ENCODE data around the gene LAPTM5. TPM values are rescaled to one million over a fixed set of nuclear protein-coding genes. Genes with fewer than 3 reads are reported as not detected.
"Not testable (repeated sequence)": the region's sequence is repeated elsewhere in the genome, so short reads cannot be mapped to it uniquely, and the experiment has no call there.

Gene LAPTM5
- total and polyA plus RNA-seq, 2 donors = 20.4 to 99.9 TPM

GRCh38 chr1:30791868-30792267 lies 34.3 kb upstream of the LAPTM5 start:
- Histone ChIP-seq H3K4me3 (ENCODE audit: low read depth, low read length) (no peak overlapping the region), H3K4me1 (ENCODE audit: insufficient read depth) (no peaks in the 10 kb centered on the region), H3K27ac (ENCODE audit: low read depth) (no peak overlapping the region), H3K36me3 (ENCODE audit: insufficient read depth) (no peaks in the 10 kb centered on the region)
- DNase-seq (ENCODE audit: extremely low spot score) = no peak
- 84% methylated on average over 5 of the region's 5 CpGs for WGBS

- WGBS = 52% methylated on average over 5 of the region's 5 CpGs
- H3K4me1 ChIP-seq (ENCODE audit: insufficient read depth) = no peaks in the 10 kb centered on the region
- H3K27ac ChIP-seq (ENCODE audit: low read depth) = no peak overlapping the region
- no peak overlapping the region for H3K4me3 ChIP-seq (ENCODE audit: low read depth, low read length)
- no peak for DNase-seq (ENCODE audit: extremely low spot score)
- no peaks in the 10 kb centered on the region for H3K36me3 ChIP-seq (ENCODE audit: insufficient read depth)
Measured at GRCh38 chr1:30790850-30791778, 33.5 kb upstream of the LAPTM5 start.

DNA sequence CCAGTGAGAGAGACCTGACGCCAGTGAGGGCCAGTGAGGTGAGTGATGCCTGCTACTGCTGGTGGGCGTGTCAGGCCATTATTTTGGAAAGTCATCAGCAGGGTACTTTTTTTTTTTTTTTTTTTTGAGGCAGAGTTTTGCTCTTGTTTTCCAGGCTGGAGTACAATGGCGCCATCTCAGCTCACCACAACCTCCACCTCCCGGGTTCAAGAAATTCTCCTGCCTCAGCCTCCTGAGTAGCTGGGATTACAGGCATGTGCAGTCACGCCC lies 32.6 kb upstream of the LAPTM5 start:
- WGBS = 94% methylated on average over 5 of the region's 5 CpGs

DNA sequence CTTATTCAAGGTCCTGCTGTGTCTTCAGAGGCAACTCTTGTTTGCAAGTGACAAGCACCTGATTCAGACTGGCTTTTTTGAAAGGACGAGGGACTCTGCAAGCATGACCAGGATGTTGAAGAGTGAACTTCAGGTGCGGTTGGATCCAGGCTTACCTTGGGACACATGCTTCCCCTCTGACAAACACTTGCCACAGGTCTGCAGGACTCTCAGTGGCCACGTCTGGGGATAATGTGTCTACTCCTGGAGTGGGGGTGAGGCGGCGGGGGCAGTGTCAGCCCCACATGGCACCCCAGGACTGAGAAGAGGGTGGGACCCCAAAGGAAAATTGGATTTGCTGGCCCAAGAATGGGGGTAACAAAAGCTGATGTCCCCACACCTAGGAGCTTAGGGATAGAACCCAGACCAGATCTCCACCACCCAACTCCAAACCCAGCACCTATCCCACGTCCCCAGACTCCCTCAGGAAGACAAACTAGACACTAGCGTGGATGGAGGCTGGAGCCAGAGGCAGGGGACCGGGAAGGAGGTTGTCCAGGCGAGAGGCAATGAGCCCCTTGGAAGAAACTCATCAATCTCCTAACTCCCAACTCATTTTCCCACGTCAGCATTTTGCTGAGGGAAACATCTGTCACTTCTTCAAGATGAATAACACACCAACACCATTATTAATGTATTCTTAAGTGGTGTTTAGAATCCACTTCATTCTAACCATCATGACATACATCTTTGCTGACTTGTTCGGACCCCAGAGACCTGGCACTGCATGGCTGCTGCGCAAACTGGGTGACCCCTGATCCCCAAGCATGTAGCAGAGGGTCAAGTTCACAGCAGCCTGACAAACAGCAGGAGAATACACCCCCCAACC lies 32.0 kb upstream of the LAPTM5 start:
- DNase-seq (ENCODE audit: extremely low spot score) = no peak
- 86% methylated on average over 12 of the region's 12 CpGs for WGBS

More for the DNA sequence above, 32.6 kb upstream of the LAPTM5 start:
- H3K4me3 ChIP-seq (ENCODE audit: low read depth, low read length); H3K27ac ChIP-seq (ENCODE audit: low read depth); H3K4me1 ChIP-seq (ENCODE audit: insufficient read depth); H3K36me3 ChIP-seq (ENCODE audit: insufficient read depth); DNase-seq (ENCODE audit: extremely low spot score): not testable (repeated sequence)

GRCh38 chr1:30788580-30789387 lies 31.2 kb upstream of the LAPTM5 start:
- Histone ChIP-seq H3K27ac (ENCODE audit: low read depth) (no peak overlapping the region), H3K36me3 (ENCODE audit: insufficient read depth) (no peaks in the 10 kb centered on the region), H3K4me3 (ENCODE audit: low read depth, low read length) (no peak overlapping the region), H3K4me1 (ENCODE audit: insufficient read depth) (no peaks in the 10 kb centered on the region)
- DNase-seq (ENCODE audit: extremely low spot score) = no peak
- 94% methylated on average over 9 of the region's 9 CpGs for WGBS

More for the DNA sequence above, 32.0 kb upstream of the LAPTM5 start:
- Histone ChIP-seq H3K27ac (ENCODE audit: low read depth) (no peak overlapping the region), H3K4me3 (ENCODE audit: low read depth, low read length) (no peak overlapping the region), H3K4me1 (ENCODE audit: insufficient read depth) (no peaks in the 10 kb centered on the region), H3K36me3 (ENCODE audit: insufficient read depth) (no peaks in the 10 kb centered on the region)

- H3K4me3 ChIP-seq (ENCODE audit: low read depth, low read length) = no peak overlapping the region
- H3K36me3 ChIP-seq (ENCODE audit: insufficient read depth) = no peaks in the 10 kb centered on the region
- DNase-seq (ENCODE audit: extremely low spot score) = no peak
- H3K27ac ChIP-seq (ENCODE audit: low read depth) = no peak overlapping the region
- WGBS = 91% methylated on average over 21 of the region's 21 CpGs
- H3K4me1 ChIP-seq (ENCODE audit: insufficient read depth) = no peaks in the 10 kb centered on the region
Measured at GRCh38 chr1:30787856-30788495, 30.4 kb upstream of the LAPTM5 start.

GRCh38 chr1:30787266-30787665 lies 29.7 kb upstream of the LAPTM5 start:
- H3K4me1 ChIP-seq (ENCODE audit: insufficient read depth) = no peaks in the 10 kb centered on the region
- no peak overlapping the region for H3K27ac ChIP-seq (ENCODE audit: low read depth)
- 85% methylated on average over 5 of the region's 5 CpGs for WGBS
- no peak overlapping the region for H3K4me3 ChIP-seq (ENCODE audit: low read depth, low read length)
- H3K36me3 ChIP-seq (ENCODE audit: insufficient read depth) = no peaks in the 10 kb centered on the region
- DNase-seq (ENCODE audit: extremely low spot score) = no peak

DNA sequence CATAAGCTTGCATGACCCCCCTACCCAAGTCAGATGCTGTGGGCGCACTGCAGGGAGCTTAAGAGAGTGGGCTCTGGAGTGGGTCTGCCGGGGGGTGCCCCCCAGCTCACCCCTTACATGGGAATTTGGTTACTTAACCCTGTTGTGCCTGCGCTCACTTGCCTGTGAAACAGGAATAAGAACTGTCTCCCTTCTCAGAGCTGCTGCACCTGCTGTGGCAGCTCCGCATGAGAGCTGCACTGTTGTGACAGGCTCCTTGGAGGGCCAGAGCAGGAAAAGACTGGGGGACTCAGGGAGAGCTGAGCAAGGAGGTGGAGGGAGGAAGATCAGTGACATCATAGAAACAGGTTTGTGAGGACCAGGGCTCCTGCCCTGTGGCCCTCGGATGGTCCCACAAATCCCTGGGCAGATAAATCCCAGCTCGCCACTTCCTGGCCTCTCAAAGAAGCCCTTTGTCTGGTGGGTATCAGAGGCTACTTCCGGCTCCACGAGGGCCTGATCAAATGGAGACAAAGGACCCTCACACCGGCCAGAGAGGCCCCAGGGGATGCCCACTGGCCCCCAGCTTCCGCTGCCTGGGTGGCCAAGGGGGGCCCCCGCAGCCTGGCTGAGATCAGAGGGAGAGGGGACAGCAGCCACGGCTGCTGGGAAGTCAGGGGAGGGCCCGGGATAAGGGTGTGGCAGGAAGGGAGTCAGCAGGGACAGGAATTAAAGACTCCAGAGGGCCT lies 28.9 kb upstream of the LAPTM5 start:
- Histone ChIP-seq H3K36me3 (ENCODE audit: insufficient read depth) (no peaks in the 10 kb centered on the region), H3K4me3 (ENCODE audit: low read depth, low read length) (no peak overlapping the region), H3K4me1 (ENCODE audit: insufficient read depth) (no peaks in the 10 kb centered on the region), H3K27ac (ENCODE audit: low read depth) (no peak overlapping the region)
- DNase-seq (ENCODE audit: extremely low spot score) = no peak
- 68% methylated on average over 13 of the region's 13 CpGs for WGBS

- H3K4me1 ChIP-seq (ENCODE audit: insufficient read depth) = no peaks in the 10 kb centered on the region
- no peak for DNase-seq (ENCODE audit: extremely low spot score)
- no peak overlapping the region for H3K27ac ChIP-seq (ENCODE audit: low read depth)
- H3K36me3 ChIP-seq (ENCODE audit: insufficient read depth) = no peaks in the 10 kb centered on the region
- no peak overlapping the region for H3K4me3 ChIP-seq (ENCODE audit: low read depth, low read length)
- WGBS = 91% methylated on average over 7 of the region's 7 CpGs
Measured at GRCh38 chr1:30785714-30786113, 28.1 kb upstream of the LAPTM5 start.

- Histone ChIP-seq H3K27ac (ENCODE audit: low read depth) (no peak overlapping the region), H3K4me1 (ENCODE audit: insufficient read depth) (no peaks in the 10 kb centered on the region), H3K36me3 (ENCODE audit: insufficient read depth) (no peaks in the 10 kb centered on the region), H3K4me3 (ENCODE audit: low read depth, low read length) (no peak overlapping the region)
- WGBS = 91% methylated on average over 7 of the region's 7 CpGs
- DNase-seq (ENCODE audit: extremely low spot score) = no peak
Measured at GRCh38 chr1:30785181-30785580, 27.6 kb upstream of the LAPTM5 start.

GRCh38 chr1:30783256-30783915 lies 25.8 kb upstream of the LAPTM5 start:
- 74% methylated on average over 16 of the region's 16 CpGs for WGBS
- no peak for DNase-seq (ENCODE audit: extremely low spot score)

More at GRCh38 chr1:30783256-30783915, 25.8 kb upstream of the LAPTM5 start:
- no peaks in the 10 kb centered on the region for H3K36me3 ChIP-seq (ENCODE audit: insufficient read depth)
- no peak overlapping the region for H3K4me3 ChIP-seq (ENCODE audit: low read depth, low read length)
- H3K4me1 ChIP-seq (ENCODE audit: insufficient read depth) = no peaks in the 10 kb centered on the region
- H3K27ac ChIP-seq (ENCODE audit: low read depth) = no peak overlapping the region
